Calu3 (cell line): Measurements from ENCODE around the gene BMI1. TPM values are rescaled to one million over a fixed set of nuclear protein-coding genes. Genes with fewer than 3 reads are reported as not detected.
"Not testable (repeated sequence)": the region's sequence is repeated elsewhere in the genome, so short reads cannot be mapped to it uniquely, and the experiment has no call there.

Experiments
- BruUV-seq: library from RNA; stranded (reverse); fragments of 400-500 nt; replicated peaks from 2 replicates; lab custom pipeline; 2021; lab: Mats Ljungman, UMichigan
- CTCF ChIA-PET: fragments of 300-600 bp; sonication (Branson Sonifier 250); formaldehyde crosslinking; loops from one replicate; lab custom pipeline; 2022; ENCODE audit warnings: antibody characterized with exemption; lab: Charles Lee
- DNase-seq: peaks from one replicate; pipeline ENCODE4 v3.0.0; 2022
- H3K27ac Mint-ChIP-seq: one replicate; pipeline ENCODE4 v1.8.0; 2022; ENCODE audit warnings: mixed read lengths; ENCODE audit not compliant: unreplicated experiment
- H3K27me3 Mint-ChIP-seq: one replicate; pipeline ENCODE4 v1.8.0; 2022; ENCODE audit warnings: mixed read lengths; ENCODE audit not compliant: unreplicated experiment
- H3K36me3 Mint-ChIP-seq: one replicate; pipeline ENCODE4 v1.8.0; 2022; ENCODE audit warnings: mild to moderate bottlenecking, moderate library complexity, mixed read lengths; ENCODE audit not compliant: insufficient read depth, unreplicated experiment
- H3K4me1 Mint-ChIP-seq: one replicate; pipeline ENCODE4 v1.8.0; 2022; ENCODE audit warnings: mild to moderate bottlenecking, low read depth, mixed read lengths; ENCODE audit not compliant: unreplicated experiment
- H3K4me3 Mint-ChIP-seq: one replicate; pipeline ENCODE4 v1.8.0; 2022; ENCODE audit warnings: mild to moderate bottlenecking, low read depth, moderate library complexity, mixed read lengths; ENCODE audit not compliant: unreplicated experiment
- H3K9me3 Mint-ChIP-seq: one replicate; pipeline ENCODE4 v1.8.0; 2022; ENCODE audit warnings: low read depth, mixed read lengths; ENCODE audit not compliant: unreplicated experiment
- CTCF ChIP-seq: fragments of 200-600 bp; IDR thresholded peaks from one replicate; pipeline ENCODE4 v1.8.0; 2022; ENCODE audit warnings: antibody characterized with exemption; ENCODE audit not compliant: unreplicated experiment
- intact Hi-C: fragments of 100-400 bp; cut with micrococcal nuclease; formaldehyde crosslinking; loops from one replicate; pipeline ENCODE4 v1.10.0; 2022; ENCODE audit not compliant: unreplicated experiment
- total RNA-seq: library from RNA; stranded (reverse); gene quantifications from 2 replicates; pipeline ENCODE4 v1.2.3, GENCODE V29; 2022

Gene BMI1
- total RNA-seq, 1 experiment from 2014 or later, result 41.6 TPM

GRCh38 chr10:22351131-22351703, 30.3 kb downstream of the BMI1 start:
- no peaks in the 10 kb centered on the region for H3K36me3 Mint-ChIP-seq
- H3K4me1 Mint-ChIP-seq, result no peaks in the 10 kb centered on the region
- H3K27ac Mint-ChIP-seq, result no peak overlapping the region
- CTCF ChIA-PET, result no interaction called here
- intact Hi-C loops, result no loop called here
- peaks cover 13% of the 10 kb centered on the region for H3K27me3 Mint-ChIP-seq
- no peaks in the 10 kb centered on the region for H3K9me3 Mint-ChIP-seq
- no TSS peak for BruUV-seq
- no peak for DNase-seq
- H3K4me3 Mint-ChIP-seq, result no peak overlapping the region
- TF ChIP-seq CTCF, result no peak

GRCh38 chr10:22356324-22356873, 35.5 kb downstream of the BMI1 start:
- no peak overlapping the region for H3K27ac Mint-ChIP-seq
- no peaks in the 10 kb centered on the region for H3K4me1 Mint-ChIP-seq
- intact Hi-C loops, result no loop called here
- CTCF ChIA-PET, result no interaction called here
- H3K4me3 Mint-ChIP-seq, result no peak overlapping the region
- no peaks in the 10 kb centered on the region for H3K36me3 Mint-ChIP-seq
- H3K9me3 Mint-ChIP-seq, result no peaks in the 10 kb centered on the region
- H3K27me3 Mint-ChIP-seq, result no peaks in the 10 kb centered on the region
- DNase-seq, result no peak
- BruUV-seq, result no TSS peak
- TF ChIP-seq CTCF, result no peak

- DNase-seq, H3K36me3 Mint-ChIP-seq, H3K27me3 Mint-ChIP-seq, H3K4me1 Mint-ChIP-seq, intact Hi-C loops, BruUV-seq, H3K4me3 Mint-ChIP-seq, H3K9me3 Mint-ChIP-seq, CTCF ChIA-PET, H3K27ac Mint-ChIP-seq: not testable (repeated sequence)
Observed at GRCh38 chr10:22357770-22358169, 36.9 kb downstream of the BMI1 start.

- no TSS peak for BruUV-seq
- Mint-ChIP-seq H3K9me3 (no peaks in the 10 kb centered on the region), H3K27me3 (no peaks in the 10 kb centered on the region), H3K36me3 (no peaks in the 10 kb centered on the region), H3K27ac (no peak overlapping the region), H3K4me1 (no peaks in the 10 kb centered on the region), H3K4me3 (no peak overlapping the region)
- intact Hi-C loops, result no loop called here
- CTCF ChIA-PET, result no interaction called here
- no peak for DNase-seq
- no peak for TF ChIP-seq CTCF
Observed at GRCh38 chr10:22363305-22363704, 42.4 kb downstream of the BMI1 start.
